ENCODE data around the gene CCDC106. TPM values are rescaled to one million over a fixed set of nuclear protein-coding genes. Genes with fewer than 3 reads are reported as not detected.

The CCDC106 gene
- total and polyA plus RNA-seq, 2 of the 4 experiments (the other 2 are of a cell fraction): 2.3 to 13.6 TPM

- Histone ChIP-seq H3K36me3 (ENCODE audit: control insufficient read depth, insufficient read depth, low read length) (peaks cover 48% of the 10 kb centered on the region), H3K4me1 (ENCODE audit: control insufficient read depth, insufficient read depth, low read length) (no peaks in the 10 kb centered on the region), H3K9ac (ENCODE audit: low read depth, low read length) (no peak overlapping the region), H2AK9ac (replicated peaks; ENCODE audit: low read depth, low read length, poor library complexity) (no peak overlapping the region), H3K4me3 (ENCODE audit: insufficient read depth, low read depth, low read length) (no peak overlapping the region), H2BK20ac (ENCODE audit: low read depth, low read length) (no peak overlapping the region), H2BK5ac (ENCODE audit: low read depth, low read length, poor library complexity, severe bottlenecking) (no peak overlapping the region), H3K23ac (ENCODE audit: low read depth, low read length) (no peak overlapping the region), H3K18ac (ENCODE audit: low read depth, low read length) (no peak overlapping the region), H3K9me3 (ENCODE audit: control insufficient read depth, insufficient read depth, low read length) (no peaks in the 10 kb centered on the region), H3K56ac (ENCODE audit: extremely low read depth, insufficient read depth, low read length) (no peak overlapping the region), H3K4ac (ENCODE audit: low read depth, low read length) (no peak overlapping the region), H2AFZ (replicated peaks; ENCODE audit: low read length, poor library complexity) (no peak overlapping the region), H3K27ac (ENCODE audit: insufficient read depth, low read length) (no peak overlapping the region), H3K4me2 (ENCODE audit: low read depth, low read length) (no peak overlapping the region), H3K27me3 (ENCODE audit: control insufficient read depth, insufficient read depth, low read length) (no peaks in the 10 kb centered on the region), H3K14ac (replicated peaks; ENCODE audit: low read depth, low read length) (no peak overlapping the region), H4K5ac (ENCODE audit: low read depth, low read length) (no peak overlapping the region), H2BK15ac (ENCODE audit: low read depth, low read length) (no peak overlapping the region), H2BK120ac (ENCODE audit: low read depth, low read length) (no peak overlapping the region), H3K79me1 (ENCODE audit: low read depth in 1 of 2, low read length in 2 of 2) (no peaks in the 10 kb centered on the region; a peak in 1 of 4 replicates), H4K8ac (ENCODE audit: low read depth in 2 of 2, low read length in 2 of 2) (no peak overlapping the region), H4K20me1 (ENCODE audit: insufficient read depth, low read length) (no peaks in the 10 kb centered on the region; the same call in 1 of the 2 replicates), H4K91ac (ENCODE audit: insufficient read depth, low read depth, low read length) (no peak overlapping the region), H3K9me1 (ENCODE audit: insufficient read depth, low read length) (no peaks in the 10 kb centered on the region), H2AK5ac (ENCODE audit: low read depth, low read length) (no peak overlapping the region)
- dilution Hi-C loops (cut with HindIII; ENCODE audit: low sequenced_read_pairs, unreplicated experiment) (no loop called here), intact Hi-C loops (cut with micrococcal nuclease) (no loop called here), in situ Hi-C loops (cut with MboI; ENCODE audit: low sequenced_read_pairs) (loop anchor here (25.0 kb wide), 1 partner anchor 442 kb away; the partner anchor contains the start of gene ZNF444)
- no peak for ATAC-seq (ENCODE audit: low read depth)
- WGBS, 2 experiments (ENCODE audit: extremely low coverage in 2 of 2, insufficient read length in 1 of 2): 100% methylated on average over 1 of the region's 23 CpGs; no CpG with 5 or more reads in 1 of the 2 experiments
- CTCF ChIA-PET: no interaction called here
- DNase-seq: no peak
- POLR2A ChIA-PET (ENCODE audit: unreplicated experiment): no interaction called here
- TSS peak; percentile 60 for BruUV-seq (replicated peaks)
- TF ChIP-seq POLR2A (IDR thresholded peaks at IDR 0.05; ENCODE audit: low read depth, low read length) (no peak), FOS (IDR thresholded peaks at IDR 0.05; ENCODE audit: low read depth, low read length) (no peak), MXI1 (IDR thresholded peaks at IDR 0.05; ENCODE audit: borderline replicate concordance, low read depth, low read length) (no peak), CHD1 (IDR thresholded peaks at IDR 0.05; ENCODE audit: low read depth, low read length) (no peak)
These were observed 47.7 kb downstream of the CCDC106 start for GRCh38 chr19:55695511-55696290.

All from IMR-90 (cell line).